ENCODE data around the gene SDR9C7.
"Not testable (repeated sequence)": the region's sequence is repeated elsewhere in the genome, so short reads cannot be mapped to it uniquely, and the experiment has no call there.

The SDR9C7 gene

GRCh38 chr12:56951582-56952339 lies 17.6 kb upstream of the SDR9C7 start:
- no peak for DNase-seq

- no peak for DNase-seq
These were observed 14.7 kb upstream of the SDR9C7 start for GRCh38 chr12:56948881-56949280.

GRCh38 chr12:56948457-56948777 lies 14.2 kb upstream of the SDR9C7 start:
- DNase-seq, result no peak

- no peak for DNase-seq
These were observed 13.6 kb upstream of the SDR9C7 start for GRCh38 chr12:56947633-56948456.

- no peak for DNase-seq
These were observed 9.7 kb upstream of the SDR9C7 start for GRCh38 chr12:56943878-56944277.

- DNase-seq, result not testable (repeated sequence)
These were observed 9.2 kb upstream of the SDR9C7 start for GRCh38 chr12:56943374-56943773.

- no peak for DNase-seq
These were observed 7.2 kb upstream of the SDR9C7 start for GRCh38 chr12:56941299-56942017.

GRCh38 chr12:56940942-56941298 lies 6.7 kb upstream of the SDR9C7 start:
- DNase-seq, result not testable (repeated sequence)

- DNase-seq, result no peak
These were observed 1.5 kb upstream of the SDR9C7 start for GRCh38 chr12:56935752-56936151.

- DNase-seq, result no peak
These were observed 949 bp upstream of the SDR9C7 start for GRCh38 chr12:56935157-56935556.

- no peak for DNase-seq
These were observed 1.3 kb downstream of the SDR9C7 start for GRCh38 chr12:56932867-56933266.

- no peak for DNase-seq
These were observed 2.1 kb downstream of the SDR9C7 start for GRCh38 chr12:56932146-56932545.

GRCh38 chr12:56931474-56931978 lies 2.7 kb downstream of the SDR9C7 start:
- no peak for DNase-seq

GRCh38 chr12:56930241-56930640 lies 4.0 kb downstream of the SDR9C7 start:
- no peak for DNase-seq

GRCh38 chr12:56929780-56930179 lies 4.4 kb downstream of the SDR9C7 start:
- no peak for DNase-seq

GRCh38 chr12:56928262-56928661 lies 5.9 kb downstream of the SDR9C7 start:
- no peak for DNase-seq

- no peak for DNase-seq
These were observed 6.9 kb downstream of the SDR9C7 start for GRCh38 chr12:56927281-56927680.

GRCh38 chr12:56922031-56922430 lies 12.2 kb downstream of the SDR9C7 start:
- no peak for DNase-seq

- no peak for DNase-seq
These were observed 12.9 kb downstream of the SDR9C7 start for GRCh38 chr12:56921346-56921745.

- not testable (repeated sequence) for DNase-seq
These were observed 16.1 kb downstream of the SDR9C7 start for GRCh38 chr12:56918139-56918538.

- no peak for DNase-seq
These were observed 17.2 kb downstream of the SDR9C7 start for GRCh38 chr12:56916996-56917333.

- no peak for DNase-seq
These were observed 17.8 kb downstream of the SDR9C7 start for GRCh38 chr12:56916296-56916995.

GRCh38 chr12:56914724-56915123 lies 19.5 kb downstream of the SDR9C7 start:
- DNase-seq, result no peak

All from NCI-H187 (cell line).